ENCODE measurements around the gene SLC35G2. TPM values are rescaled to one million over a fixed set of nuclear protein-coding genes. Genes with fewer than 3 reads are reported as not detected.
"Not testable (repeated sequence)": the region's sequence is repeated elsewhere in the genome, so short reads cannot be mapped to it uniquely, and the experiment has no call there.

SLC35G2 gene
- total RNA-seq, 1 experiment from 2014 or later, result 1.1 TPM

- no peak for DNase-seq (ENCODE audit: low spot score)
Measured at GRCh38 chr3:136885357-136886213, 66.7 kb downstream of the SLC35G2 start.

GRCh38 chr3:136889947-136890346 lies 71.0 kb downstream of the SLC35G2 start:
- DNase-seq (ENCODE audit: low spot score), result no peak

DNA sequence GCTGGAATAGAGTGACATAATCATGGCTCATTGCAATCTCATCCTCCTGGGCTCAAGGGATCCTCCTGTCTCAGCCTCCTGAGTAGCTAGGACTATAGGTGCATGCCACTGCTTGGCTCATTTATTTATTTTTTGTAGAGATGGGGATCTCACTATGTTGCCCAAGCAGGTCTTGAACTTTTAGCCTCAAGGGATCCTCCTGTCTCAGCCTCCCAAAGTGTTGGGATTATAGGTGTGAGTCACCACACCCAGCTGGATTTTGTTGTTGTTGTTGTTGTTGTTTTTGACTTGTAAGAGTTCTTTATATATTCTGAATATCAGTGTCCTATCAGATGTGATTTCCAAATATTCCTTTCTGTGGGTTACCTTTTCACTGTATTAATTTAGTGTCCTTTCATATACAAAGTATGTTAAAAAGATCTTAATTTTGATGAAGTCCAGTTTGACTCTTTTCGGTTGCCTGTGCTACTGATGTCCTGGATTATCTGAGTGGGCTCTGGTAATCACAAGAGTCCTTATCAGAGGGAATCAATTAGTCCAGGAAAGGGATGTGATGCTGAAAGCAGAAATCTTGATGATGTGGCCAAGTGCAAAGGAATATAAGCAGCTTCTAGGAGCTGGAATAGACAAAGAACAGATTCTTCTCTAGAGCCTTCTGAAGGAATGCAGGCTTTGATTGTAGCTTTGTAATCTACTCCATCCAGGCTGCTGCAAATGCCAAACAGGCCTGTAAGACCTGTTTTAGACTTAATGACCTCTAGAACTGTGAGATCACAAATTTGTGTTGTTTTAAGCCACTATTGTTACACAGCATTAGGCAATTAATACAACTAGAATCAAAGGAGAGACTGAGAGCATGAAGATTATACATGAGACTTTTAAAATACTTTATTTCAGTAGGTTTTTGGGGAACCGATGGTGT lies 73.3 kb downstream of the SLC35G2 start:
- no peak for DNase-seq (ENCODE audit: low spot score)

- no peak for DNase-seq (ENCODE audit: low spot score)
Measured at GRCh38 chr3:136893848-136894443, 75.0 kb downstream of the SLC35G2 start.

GRCh38 chr3:136897171-136897570 lies 78.2 kb downstream of the SLC35G2 start:
- DNase-seq (ENCODE audit: low spot score), result not testable (repeated sequence)

- DNase-seq (ENCODE audit: low spot score), result no peak
Measured at GRCh38 chr3:136898549-136898948, 79.6 kb downstream of the SLC35G2 start.

- no peak for DNase-seq (ENCODE audit: low spot score)
Measured at GRCh38 chr3:136898954-136899353, 80.0 kb downstream of the SLC35G2 start.

GRCh38 chr3:136899622-136900158 lies 80.8 kb downstream of the SLC35G2 start:
- DNase-seq (ENCODE audit: low spot score), result no peak

DNA sequence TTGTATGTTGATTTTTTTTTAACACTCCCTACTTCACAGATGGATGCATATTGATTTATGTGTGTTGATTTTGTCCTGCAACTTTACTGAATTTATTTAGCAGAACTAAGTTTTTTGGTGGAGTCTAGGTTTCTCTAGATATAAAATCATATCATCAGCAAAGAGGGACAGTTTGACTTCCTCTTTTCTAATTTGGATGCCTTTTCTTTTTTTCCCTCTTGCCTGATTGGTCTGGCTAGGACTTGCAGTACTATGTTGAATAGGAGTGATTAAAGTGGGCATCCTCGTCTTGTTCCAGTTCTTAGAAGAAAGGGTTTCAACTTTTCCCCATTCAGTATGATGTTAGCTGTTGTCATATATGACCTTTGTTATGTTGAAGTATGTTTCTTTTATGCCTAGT lies 81.8 kb downstream of the SLC35G2 start:
- DNase-seq (ENCODE audit: low spot score), result not testable (repeated sequence)

GRCh38 chr3:136901391-136901790 lies 82.5 kb downstream of the SLC35G2 start:
- no peak for DNase-seq (ENCODE audit: low spot score)

GRCh38 chr3:136902530-136902929 lies 83.6 kb downstream of the SLC35G2 start:
- not testable (repeated sequence) for DNase-seq (ENCODE audit: low spot score)

- DNase-seq (ENCODE audit: low spot score), result no peak
Measured at GRCh38 chr3:136903899-136904298, 85.0 kb downstream of the SLC35G2 start.

DNA sequence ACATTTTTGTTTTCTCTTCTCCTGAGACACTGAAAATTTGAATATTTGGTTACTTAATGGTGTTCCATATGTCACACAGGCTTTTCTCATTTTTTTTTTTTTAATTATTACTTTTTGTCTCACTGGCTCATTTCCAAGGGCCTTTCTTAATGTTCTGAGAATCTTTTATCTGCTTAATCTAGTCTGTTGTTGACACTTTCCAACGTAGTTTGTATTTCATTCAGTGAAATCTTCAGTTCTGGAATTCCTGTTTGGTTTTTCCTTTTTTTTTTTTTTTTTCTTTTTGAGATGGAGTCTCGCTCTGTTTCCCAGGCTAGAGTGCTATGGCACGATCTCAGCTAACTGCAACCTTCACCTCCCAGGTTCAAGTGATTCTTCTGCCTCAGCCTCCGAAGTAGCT lies 85.8 kb downstream of the SLC35G2 start:
- no peak for DNase-seq (ENCODE audit: low spot score)

Other genes with a start within 250 kb of the SLC35G2 start
- gene STAG1, start 66.7 kb upstream of the SLC35G2 start, total RNA-seq (2014; rRNA removed; shearing (Covaris generic)), result 12.3 and 12.9 TPM in 2 replicates
- 6.3 and 9.5 TPM in 2 replicates for gene NCK1, start 43.1 kb downstream of the SLC35G2 start, total RNA-seq (2014; rRNA removed; shearing (Covaris generic))
- 3.4 and 4.9 TPM in 2 replicates for gene IL20RB, start 138.9 kb downstream of the SLC35G2 start, total RNA-seq (2014; rRNA removed; shearing (Covaris generic))

All from HT-29 (cell line).